NCI-H69 (cell line): ENCODE data around the gene UMODL1.
A peak's percentile ranks its signal among the peaks of the same experiment; 100 is the strongest.
"Not testable (repeated sequence)": the region's sequence is repeated elsewhere in the genome, so short reads cannot be mapped to it uniquely, and the experiment has no call there.

ENCODE experiments used
- DNase-seq: peaks from one replicate; lab custom pipeline; 2025; lab: John Stamatoyannopoulos, UW

The UMODL1 gene

GRCh38 chr21:42059141-42059540 is 12.0 kb upstream of the UMODL1 start:
- no peak for DNase-seq

- no peak for DNase-seq
These were observed 11.4 kb upstream of the UMODL1 start for GRCh38 chr21:42059721-42060120.

DNA sequence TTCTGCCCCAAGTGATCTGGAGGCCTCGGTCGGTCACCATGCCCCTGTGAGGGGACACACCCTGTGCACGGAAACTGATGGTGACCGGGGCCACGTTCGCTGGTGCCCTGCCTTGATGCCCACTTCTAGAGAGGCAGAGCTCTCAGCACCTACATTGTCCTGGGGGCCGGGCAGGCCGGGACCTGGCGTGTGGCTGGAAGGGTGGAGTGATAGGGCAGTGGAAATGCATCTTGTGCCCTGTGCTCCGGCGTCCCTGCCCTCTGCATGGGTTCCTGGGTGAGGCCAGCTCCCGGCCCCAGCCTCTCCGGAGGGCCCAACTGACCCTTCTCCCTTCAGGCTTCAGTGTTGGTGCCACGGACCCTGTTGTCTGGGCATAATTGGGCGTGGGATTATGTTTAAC is 11.0 kb upstream of the UMODL1 start:
- DNase-seq: no peak

- DNase-seq: no peak
These were observed 9.7 kb upstream of the UMODL1 start for GRCh38 chr21:42061195-42061985.

DNA sequence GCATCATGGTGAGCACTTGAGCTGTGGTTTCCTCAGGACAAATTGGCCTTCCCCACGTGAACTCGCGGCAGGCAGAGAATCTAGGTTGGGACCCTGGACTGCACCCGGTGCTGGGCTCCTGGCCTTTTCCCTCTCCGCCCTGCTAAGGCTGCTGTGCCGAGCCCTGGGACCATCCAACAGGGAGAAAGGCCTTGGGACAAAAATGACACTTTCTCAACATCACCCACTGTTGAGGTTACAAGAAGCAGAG is 9.2 kb upstream of the UMODL1 start:
- DNase-seq: no peak

DNA sequence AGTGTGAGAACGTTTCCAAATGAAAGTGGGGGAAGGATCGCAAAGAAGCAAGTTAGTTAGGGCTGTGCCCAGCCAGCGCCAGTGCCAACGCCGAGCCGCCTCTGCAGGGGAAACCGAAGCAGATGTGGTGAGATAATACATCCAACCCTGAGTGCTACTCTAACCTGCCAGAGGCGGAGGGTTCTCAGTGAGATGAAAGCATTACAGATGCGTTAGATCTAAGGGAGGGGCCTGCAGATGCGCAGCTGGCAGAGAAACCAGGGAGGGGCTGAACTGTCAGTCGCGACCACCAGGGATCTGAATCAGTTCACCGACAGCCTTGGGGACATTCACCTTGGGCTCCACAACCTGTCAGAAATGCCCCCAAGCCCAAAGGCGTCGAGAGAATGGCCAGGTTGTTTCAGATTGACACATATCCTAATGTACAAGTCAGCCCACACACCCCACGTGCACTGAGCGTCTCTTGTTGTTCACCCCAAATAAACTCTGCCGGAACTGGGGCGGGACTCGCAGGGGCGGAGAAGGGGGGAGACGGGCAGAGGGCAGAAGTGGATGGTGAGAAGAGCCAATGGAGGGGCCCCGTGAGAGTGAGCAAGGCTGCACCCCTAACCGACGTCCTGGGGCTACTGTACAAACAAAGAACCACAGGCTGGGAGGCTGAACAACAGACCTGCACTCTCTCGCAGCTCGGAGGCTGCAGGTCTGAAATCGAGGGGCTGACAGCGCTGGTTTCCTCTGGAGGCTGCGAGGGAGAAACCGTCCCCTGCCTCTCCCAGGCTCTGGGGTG is 8.7 kb upstream of the UMODL1 start:
- peak; percentile 68 for DNase-seq

GRCh38 chr21:42063191-42063570 is 7.9 kb upstream of the UMODL1 start:
- peak; percentile 76 for DNase-seq

- DNase-seq: peak; percentile 83
These were observed 7.3 kb upstream of the UMODL1 start for GRCh38 chr21:42063571-42064521.

- DNase-seq: peak; percentile 28
These were observed 4.6 kb upstream of the UMODL1 start for GRCh38 chr21:42066521-42066920.

DNA sequence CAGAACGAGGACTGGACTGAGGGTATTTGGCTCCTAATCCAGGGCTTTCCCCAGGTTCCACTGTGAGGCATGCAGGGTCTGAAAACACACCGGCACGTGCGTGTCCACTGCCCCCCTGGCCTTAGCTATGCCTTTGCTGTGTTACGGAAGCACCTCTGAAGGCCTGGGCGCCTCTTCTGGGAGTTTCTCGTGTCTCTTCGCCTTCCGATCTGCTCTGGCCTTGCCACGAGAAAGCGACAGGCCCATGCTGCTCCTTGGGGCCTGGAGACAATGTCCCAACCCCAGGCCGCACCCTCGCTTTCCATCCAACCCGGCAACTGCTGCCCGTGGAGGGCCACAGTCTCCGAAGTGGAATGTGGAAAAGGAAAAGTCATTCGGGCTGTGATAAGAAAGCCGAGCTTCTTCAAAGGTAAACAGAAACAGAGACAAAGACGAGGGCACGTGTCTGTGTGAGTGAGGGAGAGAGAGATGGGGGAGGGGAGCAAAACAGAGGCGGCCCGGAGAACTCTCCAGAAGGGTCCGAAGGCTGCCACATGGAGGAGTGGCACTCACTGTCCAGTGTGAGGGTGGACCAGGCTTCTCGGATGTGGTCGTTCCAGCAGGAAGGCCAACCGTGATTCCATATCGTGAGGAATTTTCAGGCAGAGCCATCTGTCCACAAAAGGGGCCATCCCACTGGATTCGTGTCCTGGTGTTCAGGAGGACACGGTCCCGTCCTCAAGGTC is 3.4 kb upstream of the UMODL1 start:
- no peak for DNase-seq

GRCh38 chr21:42068256-42068545 is 2.9 kb upstream of the UMODL1 start:
- DNase-seq: no peak

GRCh38 chr21:42068592-42068991 is 2.5 kb upstream of the UMODL1 start:
- DNase-seq: no peak

- DNase-seq: no peak
These were observed 1.8 kb upstream of the UMODL1 start for GRCh38 chr21:42069327-42069726.

- peak; percentile 56 for DNase-seq
These were observed 1.3 kb upstream of the UMODL1 start for GRCh38 chr21:42069843-42070242.

- no peak for DNase-seq
These were observed 2.3 kb downstream of the UMODL1 start for GRCh38 chr21:42073145-42074099.

DNA sequence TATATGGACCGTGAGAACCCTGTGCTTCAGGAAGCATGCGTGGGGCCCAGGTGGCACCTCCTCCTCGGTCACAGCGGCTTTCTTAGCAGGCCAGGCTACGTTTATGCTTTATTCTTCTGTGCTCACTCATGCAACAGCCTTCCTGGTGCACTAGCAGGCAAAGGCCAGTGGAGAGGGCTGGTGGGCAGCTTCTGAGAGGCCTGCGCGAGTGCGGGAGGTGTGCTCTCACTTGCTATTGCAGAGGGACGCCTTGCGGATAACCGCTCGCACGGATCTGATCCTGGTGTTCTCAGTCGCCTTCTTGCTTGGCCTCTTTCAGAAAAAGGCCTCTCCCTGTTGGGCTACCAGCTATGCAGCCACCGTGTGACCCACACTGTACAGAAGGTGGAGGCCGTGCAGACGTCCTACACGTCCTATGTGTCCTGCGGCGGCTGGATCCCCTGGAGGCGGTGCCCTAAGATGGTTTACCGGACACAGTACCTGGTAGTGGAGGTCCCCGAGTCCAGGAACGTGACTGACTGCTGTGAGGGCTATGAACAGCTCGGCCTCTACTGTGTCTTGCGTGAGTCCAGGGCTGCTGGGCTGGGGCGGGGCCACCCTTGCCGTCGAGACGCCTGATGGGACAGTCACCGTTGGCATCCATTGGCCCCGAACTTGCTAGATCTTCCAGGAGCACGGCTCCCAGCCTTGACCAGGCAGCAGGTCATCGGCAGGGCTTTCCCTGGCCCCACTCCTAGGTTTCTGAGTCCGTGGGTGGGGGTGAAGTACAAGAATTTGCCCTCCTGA is 4.8 kb downstream of the UMODL1 start:
- DNase-seq: no peak

DNA sequence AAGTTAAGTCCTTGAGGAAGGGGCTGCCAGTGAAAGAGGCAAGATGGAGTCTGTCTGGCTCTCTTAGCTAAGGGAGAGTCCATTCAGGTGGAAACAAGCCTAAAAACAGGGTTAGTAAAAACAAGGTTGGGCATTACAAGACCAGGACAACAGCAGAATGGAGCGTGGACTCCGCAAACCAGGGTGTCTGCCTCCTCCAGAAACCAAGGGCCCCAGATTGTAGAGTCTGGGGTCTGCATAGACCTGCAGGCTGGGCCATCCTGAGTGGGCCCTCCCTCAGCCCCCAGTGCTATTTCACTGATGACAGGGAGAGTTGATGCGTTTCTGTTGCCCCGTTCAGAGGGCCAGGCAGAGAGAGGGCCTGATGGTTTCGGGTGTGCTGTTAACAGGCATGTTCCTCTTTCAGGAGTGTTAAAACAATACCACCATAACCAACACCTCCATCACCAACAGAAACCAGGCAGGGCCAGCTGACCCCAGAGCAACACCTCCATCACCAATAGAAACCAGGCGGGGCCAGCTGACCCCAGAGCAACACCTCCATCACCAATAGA is 6.6 kb downstream of the UMODL1 start:
- DNase-seq: not testable (repeated sequence)

- not testable (repeated sequence) for DNase-seq
These were observed 7.3 kb downstream of the UMODL1 start for GRCh38 chr21:42078247-42079007.
